IMR-90 (cell line): ENCODE results near the gene ETNK1. TPM values are rescaled to one million over a fixed set of nuclear protein-coding genes. Genes with fewer than 3 reads are reported as not detected.

Source experiments
- ATAC-seq: fragments of 200-7000 bp; cut with Tn5 transposase; 2 replicates; pipeline ENCODE4 v1.9.1; 2020; ENCODE audit warnings: low read depth, mild to moderate bottlenecking, moderate library complexity
- BruUV-seq: library from RNA; stranded (reverse); fragments of 400-500 nt; replicated peaks from 2 replicates; lab custom pipeline; 2021; lab: Mats Ljungman, UMichigan
- CTCF ChIA-PET: fragments of 300-600 bp; formaldehyde crosslinking; extraction: SDS; loops from one replicate; lab custom pipeline; 2021; ENCODE audit warnings: antibody characterized with exemption; lab: Yijun Ruan, JAX
- POLR2A ChIA-PET: fragments of 300-600 bp; sonication (Branson Sonifier 250); formaldehyde crosslinking; loops from one replicate; lab custom pipeline; 2022; ENCODE audit warnings: antibody characterized with exemption; ENCODE audit not compliant: unreplicated experiment; lab: Charles Lee
- DNase-seq: peaks from one replicate; pipeline ENCODE4 v3.0.0; 2013
- H2AFZ ChIP-seq: replicated peaks from 2 replicates; pipeline ENCODE3; 2013; ENCODE audit warnings: low read length, mild to moderate bottlenecking; ENCODE audit not compliant: poor library complexity
- H2AK5ac ChIP-seq: 2 replicates; pipeline ENCODE4 v1.6.1; 2013; ENCODE audit warnings: low read depth, low read length, inconsistent platforms
- H2AK9ac ChIP-seq: replicated peaks from 2 replicates; pipeline ENCODE3; 2013; ENCODE audit warnings: mild to moderate bottlenecking, low read depth, low read length, moderate library complexity; ENCODE audit not compliant: poor library complexity
- H2BK120ac ChIP-seq: 2 replicates; pipeline ENCODE4 v1.6.1; 2013; ENCODE audit warnings: low read depth, low read length, inconsistent platforms
- H2BK15ac ChIP-seq: 3 replicates; pipeline ENCODE4 v1.6.1; 2013; ENCODE audit warnings: low read depth, low read length, inconsistent platforms
- H2BK20ac ChIP-seq: 2 replicates; pipeline ENCODE4 v1.6.1; 2013; ENCODE audit warnings: low read depth, mild to moderate bottlenecking, inconsistent platforms, low read length, moderate library complexity
- H2BK5ac ChIP-seq: 2 replicates; pipeline ENCODE4 v1.6.1; 2013; ENCODE audit warnings: mild to moderate bottlenecking, low read depth, low read length, inconsistent platforms; ENCODE audit not compliant: poor library complexity, severe bottlenecking
- H3K14ac ChIP-seq: replicated peaks from 2 replicates; pipeline ENCODE4 v1.6.1; 2013; ENCODE audit warnings: low read depth, low read length, inconsistent platforms
- H3K18ac ChIP-seq: 2 replicates; pipeline ENCODE4 v1.6.1; 2013; ENCODE audit warnings: low read depth, low read length, control low read depth
- H3K23ac ChIP-seq: 2 replicates; pipeline ENCODE4 v1.6.1; 2013; ENCODE audit warnings: low read depth, low read length, inconsistent platforms
- H3K27ac ChIP-seq: 2 replicates; pipeline ENCODE4 v1.5.1; 2013; ENCODE audit warnings: mild to moderate bottlenecking, control low read depth, low read length; ENCODE audit not compliant: insufficient read depth
- H3K27me3 ChIP-seq: 2 replicates; pipeline ENCODE4 v1.6.1; 2013; ENCODE audit warnings: low read length; ENCODE audit not compliant: control insufficient read depth, insufficient read depth
- H3K36me3 ChIP-seq: 2 replicates; pipeline ENCODE4 v1.6.1; 2013; ENCODE audit warnings: low read length, mixed read lengths; ENCODE audit not compliant: control insufficient read depth, insufficient read depth
- H3K4ac ChIP-seq: 2 replicates; pipeline ENCODE4 v1.6.1; 2013; ENCODE audit warnings: low read depth, low read length, inconsistent platforms
- H3K4me1 ChIP-seq: 2 replicates; pipeline ENCODE4 v1.6.1; 2013; ENCODE audit warnings: low read length, mixed read lengths; ENCODE audit not compliant: control insufficient read depth, insufficient read depth
- H3K4me2 ChIP-seq: 2 replicates; pipeline ENCODE4 v1.6.1; 2013; ENCODE audit warnings: low read depth, mild to moderate bottlenecking, control low read depth, low read length, moderate library complexity
- H3K4me3 ChIP-seq: 2 replicates; pipeline ENCODE4 v1.5.1; 2013; ENCODE audit warnings: low read depth, mild to moderate bottlenecking, control low read depth, low read length, moderate library complexity; ENCODE audit not compliant: insufficient read depth
- H3K56ac ChIP-seq: 2 replicates; pipeline ENCODE4 v1.6.1; 2013; ENCODE audit warnings: low read length, inconsistent platforms; ENCODE audit not compliant: insufficient read depth; ENCODE audit errors: extremely low read depth
- H3K79me1 ChIP-seq, 2 experiments: 2 replicates each; pipeline ENCODE4 v1.6.1; 2013; ENCODE audit warnings: low read length in 2 of 2, inconsistent platforms in 1 of 2, low read depth in 1 of 2
- H3K9ac ChIP-seq: 2 replicates; pipeline ENCODE4 v1.6.1; 2013; ENCODE audit warnings: low read depth, low read length, control low read depth
- H3K9me1 ChIP-seq: 2 replicates; pipeline ENCODE4 v1.6.1; 2013; ENCODE audit warnings: low read length, inconsistent platforms; ENCODE audit not compliant: insufficient read depth
- H3K9me3 ChIP-seq: 2 replicates; pipeline ENCODE4 v1.6.1; 2013; ENCODE audit warnings: low read length; ENCODE audit not compliant: control insufficient read depth, insufficient read depth
- H4K20me1 ChIP-seq: 2 replicates; pipeline ENCODE4 v1.6.1; 2013; ENCODE audit warnings: low read length, inconsistent platforms; ENCODE audit not compliant: insufficient read depth
- H4K5ac ChIP-seq: 2 replicates; pipeline ENCODE4 v1.6.1; 2013; ENCODE audit warnings: mild to moderate bottlenecking, low read depth, low read length, control low read depth
- H4K8ac ChIP-seq, 2 experiments: 2 replicates each; pipeline ENCODE4 v1.6.1; 2013; ENCODE audit warnings: low read depth in 2 of 2, low read length in 2 of 2, control low read depth in 1 of 2, inconsistent platforms in 1 of 2
- H4K91ac ChIP-seq: 2 replicates; pipeline ENCODE4 v1.6.1; 2013; ENCODE audit warnings: low read depth, low read length, inconsistent platforms; ENCODE audit not compliant: insufficient read depth
- MAFK ChIP-seq: IDR thresholded peaks from 2 replicates; pipeline ENCODE4 v1.6.1; 2012; ENCODE audit warnings: low read depth, low read length, improper control_type of control experiment
- WGBS, 2 experiments: methylation state at CpG; one replicate each; pipeline versions ENCODE4 v1.1.5 to v1.1.7; 2013; ENCODE audit warnings: missing lambda C conversion rate in 2 of 2; ENCODE audit not compliant: insufficient read length in 1 of 2; ENCODE audit errors: extremely low coverage in 2 of 2; 5-methylcytosine and 5-hydroxymethylcytosine counted together
- dilution Hi-C: fragments of 300-500 bp; cut with HindIII; formaldehyde crosslinking; loops from one replicate; pipeline ENCODE4 v1.14.3; 2018; ENCODE audit warnings: low sequenced_read_pairs; ENCODE audit not compliant: unreplicated experiment
- in situ Hi-C: fragments of 300-500 bp; cut with MboI; formaldehyde crosslinking; loops from 3 replicates; pipeline ENCODE4 v1.14.3; 2019; ENCODE audit warnings: low sequenced_read_pairs, inconsistent platforms, mixed read lengths
- intact Hi-C: fragments of 100-400 bp; cut with micrococcal nuclease; formaldehyde crosslinking; loops from 2 replicates; pipeline ENCODE4 v1.10.0; 2022
- polyA plus RNA-seq, 3 experiments: library from polyadenylated mRNA; depleted of rRNA; stranded (reverse); fragments of >200 nt; gene quantifications; 2 replicates each; pipeline ENCODE4 v1.2.3, GENCODE V29; 2012; ENCODE audit warnings: low replicate concordance in 1 of 3
- total RNA-seq: library from RNA; depleted of rRNA; stranded (reverse); fragments of >200 nt; gene quantifications from 2 replicates; pipeline ENCODE4 v1.2.3, GENCODE V29; 2012
- TF ChIP-seq, protein P1 (sequence below): fragments of 150-350 bp; IDR thresholded peaks from 2 replicates; pipeline ENCODE4 v1.6.1; 2017; ENCODE audit warnings: mild to moderate bottlenecking, antibody characterized with exemption, low read length, low read depth
- TF ChIP-seq, protein P2 (sequence below): conservative IDR thresholded peaks from 2 replicates; pipeline ENCODE4 v1.5.1; 2012; ENCODE audit warnings: mild to moderate bottlenecking, low read depth, low read length, improper control_type of control experiment

The ETNK1 gene
- total and polyA plus RNA-seq, 2 of the 4 experiments (the other 2 are of a cell fraction), result 12.8 to 33.3 TPM

DNA sequence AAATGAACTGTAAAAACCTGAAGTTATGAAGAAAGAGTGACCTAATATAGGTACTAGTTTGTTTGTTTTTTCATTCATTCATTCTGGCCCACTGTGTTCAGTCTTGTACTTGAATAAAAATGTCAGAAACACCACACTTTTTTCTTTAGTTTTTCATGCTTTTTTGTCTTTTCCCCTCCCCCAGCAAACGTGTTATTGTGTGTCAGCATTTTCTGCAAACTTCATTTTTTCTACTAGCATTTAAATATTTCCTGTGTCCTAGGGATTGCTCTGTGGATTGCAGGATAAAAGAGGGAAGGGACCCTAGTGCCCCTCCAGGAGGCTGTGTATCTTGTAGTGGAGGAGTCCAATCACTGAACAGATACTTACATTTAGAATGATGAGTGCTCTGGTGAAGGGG, 42.2 kb downstream of the ETNK1 start:
- Histone ChIP-seq H3K4ac (no peak overlapping the region), H2BK15ac (no peak overlapping the region), H4K5ac (no peak overlapping the region), H3K4me2 (no peak overlapping the region), H3K56ac (no peak overlapping the region), H2AFZ (no peak overlapping the region), H3K79me1 (peaks cover 3 to 4% of the 10 kb centered on the region in 2 experiments; a peak in 3 of 4 replicates), H4K8ac (no peak overlapping the region), H3K9me1 (0 out of 2 replicates have a peak, but pooled peaks cover 3% of the 10 kb centered on the region), H2AK5ac (no peak overlapping the region), H3K27ac (no peak overlapping the region), H3K9ac (no peak overlapping the region), H2BK20ac (no peak overlapping the region), H4K91ac (no peak overlapping the region), H4K20me1 (no peaks in the 10 kb centered on the region), H3K9me3 (no peaks in the 10 kb centered on the region), H3K18ac (no peak overlapping the region), H3K4me1 (no peaks in the 10 kb centered on the region; the same call in 1 of the 2 replicates), H3K14ac (no peak overlapping the region), H2BK120ac (no peak overlapping the region), H3K4me3 (no peak overlapping the region), H2BK5ac (no peak overlapping the region), H2AK9ac (no peak overlapping the region), H3K27me3 (no peaks in the 10 kb centered on the region), H3K23ac (no peak overlapping the region), H3K36me3 (no peaks in the 10 kb centered on the region; the same call in 1 of the 2 replicates)
- ChIA-PET POLR2A (no interaction called here), CTCF (no interaction called here)
- intact Hi-C loops, result no loop called here
- dilution Hi-C loops, result no loop called here
- peak; percentile 65 for TF ChIP-seq MAFK
- TF ChIP-seq, protein P1, sequence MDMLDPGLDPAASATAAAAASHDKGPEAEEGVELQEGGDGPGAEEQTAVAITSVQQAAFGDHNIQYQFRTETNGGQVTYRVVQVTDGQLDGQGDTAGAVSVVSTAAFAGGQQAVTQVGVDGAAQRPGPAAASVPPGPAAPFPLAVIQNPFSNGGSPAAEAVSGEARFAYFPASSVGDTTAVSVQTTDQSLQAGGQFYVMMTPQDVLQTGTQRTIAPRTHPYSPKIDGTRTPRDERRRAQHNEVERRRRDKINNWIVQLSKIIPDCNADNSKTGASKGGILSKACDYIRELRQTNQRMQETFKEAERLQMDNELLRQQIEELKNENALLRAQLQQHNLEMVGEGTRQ, result no peak
- TF ChIP-seq, protein P2, sequence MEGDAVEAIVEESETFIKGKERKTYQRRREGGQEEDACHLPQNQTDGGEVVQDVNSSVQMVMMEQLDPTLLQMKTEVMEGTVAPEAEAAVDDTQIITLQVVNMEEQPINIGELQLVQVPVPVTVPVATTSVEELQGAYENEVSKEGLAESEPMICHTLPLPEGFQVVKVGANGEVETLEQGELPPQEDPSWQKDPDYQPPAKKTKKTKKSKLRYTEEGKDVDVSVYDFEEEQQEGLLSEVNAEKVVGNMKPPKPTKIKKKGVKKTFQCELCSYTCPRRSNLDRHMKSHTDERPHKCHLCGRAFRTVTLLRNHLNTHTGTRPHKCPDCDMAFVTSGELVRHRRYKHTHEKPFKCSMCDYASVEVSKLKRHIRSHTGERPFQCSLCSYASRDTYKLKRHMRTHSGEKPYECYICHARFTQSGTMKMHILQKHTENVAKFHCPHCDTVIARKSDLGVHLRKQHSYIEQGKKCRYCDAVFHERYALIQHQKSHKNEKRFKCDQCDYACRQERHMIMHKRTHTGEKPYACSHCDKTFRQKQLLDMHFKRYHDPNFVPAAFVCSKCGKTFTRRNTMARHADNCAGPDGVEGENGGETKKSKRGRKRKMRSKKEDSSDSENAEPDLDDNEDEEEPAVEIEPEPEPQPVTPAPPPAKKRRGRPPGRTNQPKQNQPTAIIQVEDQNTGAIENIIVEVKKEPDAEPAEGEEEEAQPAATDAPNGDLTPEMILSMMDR, result no peak
- no CpG with 5 or more reads among the region's 1 CpG for WGBS, 2 experiments
- ATAC-seq (no peak), DNase-seq (no peak)
- no TSS peak for BruUV-seq
- in situ Hi-C loops, result no loop called here
